HepG2 (cell line): ENCODE measurements around the gene ANKRD11.

Experiments used
- JUN ChIP-seq: sonication (generic); formaldehyde crosslinking; IDR thresholded peaks from 2 replicates; pipeline ENCODE4 v1.4.0; 2020; ENCODE audit warnings: mild to moderate bottlenecking, missing genetic modification reagents
- NFRKB ChIP-seq: fragments of 450-650 bp; IDR thresholded peaks from 2 replicates; pipeline ENCODE4 v1.6.1; 2017
- NR1H2 ChIP-seq: sonication (generic); formaldehyde crosslinking; IDR thresholded peaks from 2 replicates; pipeline ENCODE4 v1.8.1; 2022; ENCODE audit warnings: low read depth, missing genetic modification reagents, borderline replicate concordance
- STAT5B ChIP-seq: sonication (generic); formaldehyde crosslinking; IDR thresholded peaks from 2 replicates; pipeline ENCODE4 v1.4.0; 2020; ENCODE audit warnings: missing genetic modification reagents
- TAF1 ChIP-seq: sonication (generic); formaldehyde crosslinking; IDR thresholded peaks from 2 replicates; pipeline ENCODE4 v1.4.0; 2020; ENCODE audit warnings: missing genetic modification reagents
- ZNF317 ChIP-seq: sonication (generic); formaldehyde crosslinking; IDR thresholded peaks from 2 replicates; pipeline ENCODE4 v1.5.0; 2020; ENCODE audit warnings: mild to moderate bottlenecking, missing genetic modification reagents
- ZNF773 ChIP-seq: sonication (generic); formaldehyde crosslinking; IDR thresholded peaks from 2 replicates; pipeline ENCODE4 v1.4.0; 2020; ENCODE audit warnings: missing genetic modification reagents, borderline replicate concordance
- TF ChIP-seq, protein P1 (sequence below): sonication (generic); formaldehyde crosslinking; IDR thresholded peaks from one replicate; pipeline ENCODE4 v1.5.1; 2020; ENCODE audit warnings: mild to moderate bottlenecking, missing genetic modification reagents; ENCODE audit errors: not compliant biosample characterization
- TF ChIP-seq, protein P2 (sequence below): sonication (generic); formaldehyde crosslinking; IDR thresholded peaks from 2 replicates; pipeline ENCODE4 v1.4.0; 2020; ENCODE audit warnings: mild to moderate bottlenecking, missing genetic modification reagents

DNA sequence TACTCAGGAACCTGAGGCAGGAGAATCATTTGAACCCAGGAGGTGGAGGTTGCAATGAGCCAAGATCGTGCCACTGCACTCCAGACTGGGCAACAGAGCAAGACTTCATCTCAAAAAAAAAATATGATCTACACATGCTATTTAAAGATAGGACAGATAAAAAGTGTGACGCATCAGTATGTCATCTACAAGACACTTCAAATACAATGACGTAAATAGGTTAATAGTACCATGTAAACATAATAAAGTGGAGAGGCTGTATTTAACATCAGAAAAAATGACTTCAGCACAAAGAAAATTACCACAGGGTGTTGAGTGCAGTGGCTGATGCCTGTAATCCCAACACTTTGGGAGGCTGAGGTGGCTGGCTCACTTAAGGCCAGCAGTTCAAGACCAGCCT lies 252.6 kb downstream of the ANKRD11 start:
- TF ChIP-seq NFRKB (no peak), TAF1 (CRISPR knock-in tag) (no peak), ZNF773 (CRISPR knock-in tag) (no peak), STAT5B (CRISPR knock-in tag) (no peak), ZNF317 (no peak), JUN (CRISPR knock-in tag) (no peak), NR1H2 (CRISPR knock-in tag) (no peak)
- TF ChIP-seq, protein P1, sequence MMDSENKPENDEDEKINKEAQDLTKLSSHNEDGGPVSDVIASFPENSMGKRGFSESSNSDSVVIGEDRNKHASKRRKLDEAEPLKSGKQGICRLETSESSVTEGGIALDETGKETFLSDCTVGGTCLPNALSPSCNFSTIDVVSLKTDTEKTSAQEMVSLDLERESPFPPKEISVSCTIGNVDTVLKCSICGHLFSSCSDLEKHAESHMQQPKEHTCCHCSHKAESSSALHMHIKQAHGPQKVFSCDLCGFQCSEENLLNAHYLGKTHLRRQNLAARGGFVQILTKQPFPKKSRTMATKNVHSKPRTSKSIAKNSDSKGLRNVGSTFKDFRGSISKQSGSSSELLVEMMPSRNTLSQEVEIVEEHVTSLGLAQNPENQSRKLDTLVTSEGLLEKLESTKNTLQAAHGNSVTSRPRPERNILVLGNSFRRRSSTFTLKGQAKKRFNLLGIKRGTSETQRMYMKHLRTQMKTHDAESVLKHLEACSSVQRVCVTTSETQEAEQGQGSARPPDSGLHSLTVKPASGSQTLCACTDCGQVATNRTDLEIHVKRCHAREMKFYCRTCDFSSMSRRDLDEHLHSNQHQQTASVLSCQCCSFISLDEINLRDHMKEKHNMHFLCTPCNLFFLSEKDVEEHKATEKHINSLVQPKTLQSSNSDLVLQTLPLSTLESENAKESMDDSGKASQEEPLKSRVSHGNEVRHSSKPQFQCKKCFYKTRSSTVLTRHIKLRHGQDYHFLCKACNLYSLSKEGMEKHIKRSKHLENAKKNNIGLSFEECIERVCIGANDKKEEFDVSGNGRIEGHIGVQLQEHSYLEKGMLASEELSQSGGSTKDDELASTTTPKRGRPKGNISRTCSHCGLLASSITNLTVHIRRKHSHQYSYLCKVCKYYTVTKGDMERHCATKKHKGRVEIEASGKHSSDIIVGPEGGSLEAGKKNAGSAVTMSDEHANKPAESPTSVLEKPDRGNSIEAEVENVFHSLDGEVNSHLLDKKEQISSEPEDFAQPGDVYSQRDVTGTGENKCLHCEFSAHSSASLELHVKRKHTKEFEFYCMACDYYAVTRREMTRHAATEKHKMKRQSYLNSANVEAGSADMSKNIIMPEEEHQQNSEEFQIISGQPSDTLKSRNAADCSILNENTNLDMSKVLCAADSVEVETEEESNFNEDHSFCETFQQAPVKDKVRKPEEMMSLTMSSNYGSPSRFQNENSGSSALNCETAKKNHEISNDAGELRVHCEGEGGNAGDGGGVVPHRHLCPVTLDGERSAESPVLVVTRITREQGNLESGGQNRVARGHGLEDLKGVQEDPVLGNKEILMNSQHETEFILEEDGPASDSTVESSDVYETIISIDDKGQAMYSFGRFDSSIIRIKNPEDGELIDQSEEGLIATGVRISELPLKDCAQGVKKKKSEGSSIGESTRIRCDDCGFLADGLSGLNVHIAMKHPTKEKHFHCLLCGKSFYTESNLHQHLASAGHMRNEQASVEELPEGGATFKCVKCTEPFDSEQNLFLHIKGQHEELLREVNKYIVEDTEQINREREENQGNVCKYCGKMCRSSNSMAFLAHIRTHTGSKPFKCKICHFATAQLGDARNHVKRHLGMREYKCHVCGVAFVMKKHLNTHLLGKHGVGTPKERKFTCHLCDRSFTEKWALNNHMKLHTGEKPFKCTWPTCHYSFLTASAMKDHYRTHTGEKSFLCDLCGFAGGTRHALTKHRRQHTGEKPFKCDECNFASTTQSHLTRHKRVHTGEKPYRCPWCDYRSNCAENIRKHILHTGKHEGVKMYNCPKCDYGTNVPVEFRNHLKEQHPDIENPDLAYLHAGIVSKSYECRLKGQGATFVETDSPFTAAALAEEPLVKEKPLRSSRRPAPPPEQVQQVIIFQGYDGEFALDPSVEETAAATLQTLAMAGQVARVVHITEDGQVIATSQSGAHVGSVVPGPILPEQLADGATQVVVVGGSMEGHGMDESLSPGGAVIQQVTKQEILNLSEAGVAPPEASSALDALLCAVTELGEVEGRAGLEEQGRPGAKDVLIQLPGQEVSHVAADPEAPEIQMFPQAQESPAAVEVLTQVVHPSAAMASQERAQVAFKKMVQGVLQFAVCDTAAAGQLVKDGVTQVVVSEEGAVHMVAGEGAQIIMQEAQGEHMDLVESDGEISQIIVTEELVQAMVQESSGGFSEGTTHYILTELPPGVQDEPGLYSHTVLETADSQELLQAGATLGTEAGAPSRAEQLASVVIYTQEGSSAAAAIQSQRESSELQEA (CRISPR knock-in tag): no peak
- TF ChIP-seq, protein P2, sequence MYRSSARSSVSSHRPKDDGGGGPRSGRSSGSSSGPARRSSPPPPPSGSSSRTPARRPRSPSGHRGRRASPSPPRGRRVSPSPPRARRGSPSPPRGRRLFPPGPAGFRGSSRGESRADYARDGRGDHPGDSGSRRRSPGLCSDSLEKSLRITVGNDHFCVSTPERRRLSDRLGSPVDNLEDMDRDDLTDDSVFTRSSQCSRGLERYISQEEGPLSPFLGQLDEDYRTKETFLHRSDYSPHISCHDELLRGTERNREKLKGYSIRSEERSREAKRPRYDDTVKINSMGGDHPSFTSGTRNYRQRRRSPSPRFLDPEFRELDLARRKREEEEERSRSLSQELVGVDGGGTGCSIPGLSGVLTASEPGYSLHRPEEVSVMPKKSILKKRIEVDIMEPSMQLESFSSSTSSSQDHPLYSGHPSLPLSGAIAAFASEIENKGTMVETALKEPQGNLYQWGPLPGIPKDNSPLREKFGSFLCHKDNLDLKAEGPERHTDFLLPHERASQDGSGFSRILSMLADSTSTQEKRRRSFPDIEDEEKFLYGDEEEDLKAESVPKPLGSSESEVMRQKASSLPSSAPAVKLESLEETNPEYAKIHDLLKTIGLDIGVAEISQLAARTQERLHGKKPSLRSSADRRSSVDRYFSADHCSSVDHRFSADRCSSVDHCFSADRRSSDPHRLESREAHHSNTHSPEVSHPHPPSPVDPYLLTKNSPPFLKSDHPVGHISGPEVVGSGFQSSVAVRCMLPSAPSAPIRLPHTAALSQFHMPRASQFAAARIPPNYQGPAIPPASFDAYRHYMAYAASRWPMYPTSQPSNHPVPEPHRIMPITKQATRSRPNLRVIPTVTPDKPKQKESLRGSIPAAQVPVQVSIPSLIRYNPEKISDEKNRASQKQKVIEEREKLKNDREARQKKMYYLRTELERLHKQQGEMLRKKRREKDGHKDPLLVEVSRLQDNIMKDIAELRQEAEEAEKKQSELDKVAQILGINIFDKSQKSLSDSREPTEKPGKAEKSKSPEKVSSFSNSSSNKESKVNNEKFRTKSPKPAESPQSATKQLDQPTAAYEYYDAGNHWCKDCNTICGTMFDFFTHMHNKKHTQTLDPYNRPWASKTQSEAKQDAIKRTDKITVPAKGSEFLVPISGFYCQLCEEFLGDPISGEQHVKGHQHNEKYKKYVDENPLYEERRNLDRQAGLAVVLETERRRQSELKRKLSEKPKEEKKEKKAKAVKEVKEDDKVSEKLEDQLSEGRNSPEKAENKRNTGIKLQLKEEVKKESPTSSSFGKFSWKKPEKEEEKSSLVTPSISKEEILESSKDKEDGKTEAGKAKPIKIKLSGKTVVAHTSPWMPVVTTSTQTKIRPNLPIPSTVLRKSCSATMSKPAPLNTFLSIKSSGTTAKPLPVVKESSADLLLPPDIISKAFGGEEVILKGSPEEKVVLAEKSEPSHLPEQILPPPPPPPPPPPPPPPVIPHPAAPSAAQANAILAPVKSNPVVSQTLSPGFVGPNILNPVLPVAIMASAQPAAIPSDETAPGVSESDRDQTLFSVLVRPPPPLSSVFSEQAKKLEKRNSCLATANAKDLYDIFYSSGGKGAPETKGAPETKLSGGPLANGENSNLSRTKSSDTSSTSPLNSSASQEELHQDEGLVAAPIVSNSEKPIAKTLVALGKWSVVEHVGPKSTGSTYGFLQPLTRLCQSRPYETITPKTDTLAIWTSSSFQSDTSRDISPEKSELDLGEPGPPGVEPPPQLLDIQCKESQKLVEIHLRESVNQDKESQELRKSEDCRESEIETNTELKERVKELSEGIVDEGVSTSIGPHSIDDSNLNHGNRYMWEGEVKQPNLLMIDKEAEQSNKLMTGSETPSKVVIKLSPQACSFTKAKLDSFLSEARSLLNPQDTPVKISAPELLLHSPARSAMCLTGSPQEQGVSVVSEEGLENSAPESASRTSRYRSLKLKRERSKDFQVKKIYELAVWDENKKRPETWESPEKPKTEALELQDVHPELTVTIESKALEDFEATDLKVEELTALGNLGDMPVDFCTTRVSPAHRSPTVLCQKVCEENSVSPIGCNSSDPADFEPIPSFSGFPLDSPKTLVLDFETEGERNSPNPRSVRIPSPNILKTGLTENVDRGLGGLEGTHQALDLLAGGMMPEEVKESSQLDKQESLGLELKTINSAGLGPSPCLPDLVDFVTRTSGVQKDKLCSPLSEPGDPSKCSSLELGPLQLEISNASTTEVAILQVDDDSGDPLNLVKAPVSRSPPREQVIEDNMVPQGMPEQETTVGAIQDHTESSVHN: no peak
